ENCODE results near the gene ERGIC1. TPM values are rescaled to one million over a fixed set of nuclear protein-coding genes. Genes with fewer than 3 reads are reported as not detected.

ERGIC1 gene
- total and polyA plus RNA-seq, 2 of the 13 experiments (the other 11 are each of a cell fraction or from before 2014, with no cell fraction given) = 78.5 to 184 TPM

DNA sequence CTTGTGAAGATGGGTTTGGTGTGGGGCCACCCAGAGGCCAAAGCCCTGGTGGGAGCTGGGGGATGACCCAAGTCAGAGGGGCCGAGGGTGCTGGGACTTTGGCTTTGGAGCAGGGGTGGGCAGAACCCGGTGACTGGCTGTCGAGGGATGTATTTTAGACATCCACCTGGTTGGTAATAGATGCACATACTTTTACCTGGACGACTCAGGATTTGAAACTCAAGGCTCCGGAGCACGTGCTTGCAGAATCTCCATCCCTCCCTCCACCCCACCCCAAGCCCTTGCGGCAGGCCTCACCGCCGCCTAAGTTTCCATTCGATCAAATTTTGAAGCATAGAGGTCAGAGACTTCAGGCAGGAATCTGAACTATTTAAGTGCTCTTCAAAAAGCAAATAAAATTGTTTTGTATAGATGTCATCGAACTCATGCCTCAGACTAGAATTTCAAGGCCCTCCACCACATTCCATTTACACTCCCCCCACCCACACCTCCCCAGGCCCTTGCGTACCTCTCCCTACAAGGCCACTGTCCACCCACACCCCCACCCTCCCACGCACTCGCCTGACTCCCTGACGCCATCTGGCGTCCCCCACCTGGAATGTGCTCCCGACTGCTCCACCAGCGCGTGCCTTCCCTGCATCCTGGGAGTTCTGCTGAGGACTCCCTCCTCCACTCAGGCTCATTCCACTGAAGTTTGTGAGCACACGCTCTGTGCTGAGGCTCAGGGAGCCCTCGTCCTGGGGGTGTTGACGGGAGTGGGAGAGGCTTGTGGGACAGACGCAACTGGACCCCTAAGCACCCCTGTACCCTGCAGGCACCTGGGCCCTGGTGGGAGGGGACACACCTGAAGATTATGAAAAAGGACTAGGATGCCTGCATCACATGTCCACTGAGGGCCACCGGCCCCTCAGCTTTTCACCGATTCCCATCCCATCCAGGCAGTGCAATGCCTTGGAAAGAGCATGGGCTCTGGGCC, 68.7 kb downstream of the ERGIC1 start:
- peak; percentile 84 for ATAC-seq
- no peak for TF ChIP-seq TCF12 (IDR thresholded peaks at IDR 0.05)
- TF ChIP-seq TCF12 (CRISPR knock-in tag; IDR thresholded peaks at IDR 0.05) = no peak
- TF ChIP-seq, protein P1, sequence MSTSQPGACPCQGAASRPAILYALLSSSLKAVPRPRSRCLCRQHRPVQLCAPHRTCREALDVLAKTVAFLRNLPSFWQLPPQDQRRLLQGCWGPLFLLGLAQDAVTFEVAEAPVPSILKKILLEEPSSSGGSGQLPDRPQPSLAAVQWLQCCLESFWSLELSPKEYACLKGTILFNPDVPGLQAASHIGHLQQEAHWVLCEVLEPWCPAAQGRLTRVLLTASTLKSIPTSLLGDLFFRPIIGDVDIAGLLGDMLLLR (CRISPR knock-in tag; IDR thresholded peaks at IDR 0.05) = no peak
- TF ChIP-seq, protein P2, sequence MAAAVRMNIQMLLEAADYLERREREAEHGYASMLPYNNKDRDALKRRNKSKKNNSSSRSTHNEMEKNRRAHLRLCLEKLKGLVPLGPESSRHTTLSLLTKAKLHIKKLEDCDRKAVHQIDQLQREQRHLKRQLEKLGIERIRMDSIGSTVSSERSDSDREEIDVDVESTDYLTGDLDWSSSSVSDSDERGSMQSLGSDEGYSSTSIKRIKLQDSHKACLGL (CRISPR knock-in tag; IDR thresholded peaks at IDR 0.05) = no peak
- TF ChIP-seq NFRKB (IDR thresholded peaks at IDR 0.05) = no peak
- no peak for TF ChIP-seq ZFP36 (IDR thresholded peaks at IDR 0.05; ENCODE audit: borderline replicate concordance, low read depth, low read length, partially characterized antibody)
- TF ChIP-seq ZNF136 (CRISPR knock-in tag; IDR thresholded peaks at IDR 0.05; ENCODE audit: low read depth) = no peak
- TF ChIP-seq, protein P3, sequence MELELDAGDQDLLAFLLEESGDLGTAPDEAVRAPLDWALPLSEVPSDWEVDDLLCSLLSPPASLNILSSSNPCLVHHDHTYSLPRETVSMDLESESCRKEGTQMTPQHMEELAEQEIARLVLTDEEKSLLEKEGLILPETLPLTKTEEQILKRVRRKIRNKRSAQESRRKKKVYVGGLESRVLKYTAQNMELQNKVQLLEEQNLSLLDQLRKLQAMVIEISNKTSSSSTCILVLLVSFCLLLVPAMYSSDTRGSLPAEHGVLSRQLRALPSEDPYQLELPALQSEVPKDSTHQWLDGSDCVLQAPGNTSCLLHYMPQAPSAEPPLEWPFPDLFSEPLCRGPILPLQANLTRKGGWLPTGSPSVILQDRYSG (CRISPR knock-in tag; IDR thresholded peaks at IDR 0.05) = no peak
- no peak for TF ChIP-seq BRCA1 (CRISPR knock-in tag; IDR thresholded peaks at IDR 0.05)
- TF ChIP-seq POGZ (CRISPR knock-in tag; IDR thresholded peaks at IDR 0.05) = 0 out of 2 replicates have a peak, but pooled peaks have one; percentile 12
- peak; percentile 61; the same call in 1 of the 2 replicates for TF ChIP-seq NR2F2 (IDR thresholded peaks at IDR 0.05; ENCODE audit: borderline replicate concordance, low read depth)
- peak; percentile 54 for TF ChIP-seq HDAC2 (CRISPR knock-in tag; IDR thresholded peaks at IDR 0.05)
- no peak for TF ChIP-seq ZBTB7B (CRISPR knock-in tag; IDR thresholded peaks at IDR 0.05)
- TF ChIP-seq FOXK2 (IDR thresholded peaks at IDR 0.05) = no peak
- peak; percentile 71 for TF ChIP-seq TARDBP (CRISPR knock-in tag; IDR thresholded peaks at IDR 0.05)
- TF ChIP-seq MAZ (IDR thresholded peaks at IDR 0.05; ENCODE audit: borderline replicate concordance, low read depth, low read length) = peak; percentile 88
- TF ChIP-seq MAZ (CRISPR knock-in tag; IDR thresholded peaks at IDR 0.05; ENCODE audit: low read depth) = no peak
- TF ChIP-seq, protein P4, sequence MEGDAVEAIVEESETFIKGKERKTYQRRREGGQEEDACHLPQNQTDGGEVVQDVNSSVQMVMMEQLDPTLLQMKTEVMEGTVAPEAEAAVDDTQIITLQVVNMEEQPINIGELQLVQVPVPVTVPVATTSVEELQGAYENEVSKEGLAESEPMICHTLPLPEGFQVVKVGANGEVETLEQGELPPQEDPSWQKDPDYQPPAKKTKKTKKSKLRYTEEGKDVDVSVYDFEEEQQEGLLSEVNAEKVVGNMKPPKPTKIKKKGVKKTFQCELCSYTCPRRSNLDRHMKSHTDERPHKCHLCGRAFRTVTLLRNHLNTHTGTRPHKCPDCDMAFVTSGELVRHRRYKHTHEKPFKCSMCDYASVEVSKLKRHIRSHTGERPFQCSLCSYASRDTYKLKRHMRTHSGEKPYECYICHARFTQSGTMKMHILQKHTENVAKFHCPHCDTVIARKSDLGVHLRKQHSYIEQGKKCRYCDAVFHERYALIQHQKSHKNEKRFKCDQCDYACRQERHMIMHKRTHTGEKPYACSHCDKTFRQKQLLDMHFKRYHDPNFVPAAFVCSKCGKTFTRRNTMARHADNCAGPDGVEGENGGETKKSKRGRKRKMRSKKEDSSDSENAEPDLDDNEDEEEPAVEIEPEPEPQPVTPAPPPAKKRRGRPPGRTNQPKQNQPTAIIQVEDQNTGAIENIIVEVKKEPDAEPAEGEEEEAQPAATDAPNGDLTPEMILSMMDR (CRISPR knock-in tag; IDR thresholded peaks at IDR 0.05) = peak; percentile 97

More for the DNA sequence above, 68.7 kb downstream of the ERGIC1 start:
- Histone ChIP-seq H3K9me3 (ENCODE audit: low read length) (no peaks in the 10 kb centered on the region), H3K36me3 (replicated peaks in 1 of 2; ENCODE audit: control insufficient read depth in 1 of 2, insufficient read depth in 2 of 2, low read length in 2 of 2) (peaks cover 23% of the 10 kb centered on the region in 2 experiments), H3K79me2 (ENCODE audit: insufficient read depth, low read length) (no peaks in the 10 kb centered on the region), H3K27ac (ENCODE audit: extremely low read length, insufficient read depth, low read length) (peak overlapping the region; percentile 70), H2AFZ (ENCODE audit: low read length) (no peak overlapping the region), H3K9ac (ENCODE audit: insufficient read depth, low read depth, low read length) (peak overlapping the region; percentile 44), H4K20me1 (ENCODE audit: insufficient read depth, low read length) (no peaks in the 10 kb centered on the region), H3K27me3 (ENCODE audit: control insufficient read depth in 1 of 2, insufficient read depth in 2 of 2, low read length in 2 of 2) (no peaks in the 10 kb centered on the region), H3K4me3 (replicated peaks in 1 of 3; ENCODE audit: insufficient read depth in 1 of 3, low read depth in 2 of 3, low read length in 3 of 3) (no peak overlapping the region; a peak in 1 of 6 replicates), H3K4me1 (ENCODE audit: insufficient read depth, low read length) (peaks cover 44% of the 10 kb centered on the region), H3K4me2 (ENCODE audit: low read depth, low read length) (peak overlapping the region; percentile 28; the same call in 1 of the 2 replicates)
- DNase-seq (ENCODE audit: low spot score) (peak; percentile 90), FAIRE-seq (peak; percentile 67)
- in situ Hi-C loops (cut with HindIII; ENCODE audit: extremely low pct_ligation_motif_present, low pct_unique_long_range_greater_than_20kb) (loop anchor here (5.0 kb wide), 2 partner anchors 130 to 175 kb away; partner anchors contain the start of gene DUSP1), intact Hi-C loops (cut with micrococcal nuclease; ENCODE audit: unreplicated experiment) (loop anchor here (1.0 to 2.0 kb wide), 3 partner anchors 44 to 186 kb away; no protein-coding TSS in a partner anchor)
- ChIA-PET POLR2A (interaction anchor here (1.0 to 8.6 kb wide), 7 partner anchors 43 to 188 kb away, joined by 3 to 31 read pairs (median 7); partner anchors contain the start of gene DUSP1), CTCF (ENCODE audit: low intra/inter-chr PET ratio, low total read pairs) (interaction anchor here (0.7 to 2.8 kb wide), 6 partner anchors 44 to 190 kb away, joined by 3 to 27 read pairs (median 6); partner anchors contain the start of gene DUSP1)
- 11% methylated on average over 15 of the region's 25 CpGs for WGBS (ENCODE audit: low lambda C conversion rate)
- BruUV-seq (replicated peaks) = no TSS peak
